IPS-NIHi7 (cell line): ENCODE measurements around the gene SSTR3.
"Not testable (repeated sequence)": the region's sequence is repeated elsewhere in the genome, so short reads cannot be mapped to it uniquely, and the experiment has no call there.

ENCODE experiments used
- DNase-seq: peaks from one replicate; pipeline ENCODE4 v3.0.0; 2012; ENCODE audit warnings: mixed read lengths; ENCODE audit errors: extremely low spot score

The SSTR3 gene

GRCh38 chr22:37211075-37211865 is 1.0 kb downstream of the SSTR3 start:
- DNase-seq = no peak

- DNase-seq = no peak
Measured at GRCh38 chr22:37210041-37210803, 2.1 kb downstream of the SSTR3 start.

- no peak for DNase-seq
Measured at GRCh38 chr22:37209140-37209845, 3.0 kb downstream of the SSTR3 start.

- no peak for DNase-seq
Measured at GRCh38 chr22:37208401-37209139, 3.7 kb downstream of the SSTR3 start.

GRCh38 chr22:37207981-37208380 is 4.3 kb downstream of the SSTR3 start:
- no peak for DNase-seq

GRCh38 chr22:37206841-37207821 is 5.1 kb downstream of the SSTR3 start:
- no peak for DNase-seq

GRCh38 chr22:37206118-37206840 is 6.0 kb downstream of the SSTR3 start:
- no peak for DNase-seq

GRCh38 chr22:37205046-37205445 is 7.2 kb downstream of the SSTR3 start:
- DNase-seq = no peak

- no peak for DNase-seq
Measured at GRCh38 chr22:37204045-37204655, 8.1 kb downstream of the SSTR3 start.

GRCh38 chr22:37203354-37204044 is 8.8 kb downstream of the SSTR3 start:
- DNase-seq = no peak

- no peak for DNase-seq
Measured at GRCh38 chr22:37202716-37203115, 9.6 kb downstream of the SSTR3 start.

GRCh38 chr22:37202001-37202555 is 10.2 kb downstream of the SSTR3 start:
- no peak for DNase-seq

GRCh38 chr22:37201443-37201820 is 10.8 kb downstream of the SSTR3 start:
- DNase-seq = not testable (repeated sequence)

GRCh38 chr22:37199760-37200108 is 12.5 kb downstream of the SSTR3 start:
- peak; percentile 65 for DNase-seq

GRCh38 chr22:37199103-37199759 is 13.0 kb downstream of the SSTR3 start:
- DNase-seq = peak; percentile 99

GRCh38 chr22:37198258-37199102 is 13.8 kb downstream of the SSTR3 start:
- peak; percentile 82 for DNase-seq
